Measurements from ENCODE around the gene PHLPP1.

DNA sequence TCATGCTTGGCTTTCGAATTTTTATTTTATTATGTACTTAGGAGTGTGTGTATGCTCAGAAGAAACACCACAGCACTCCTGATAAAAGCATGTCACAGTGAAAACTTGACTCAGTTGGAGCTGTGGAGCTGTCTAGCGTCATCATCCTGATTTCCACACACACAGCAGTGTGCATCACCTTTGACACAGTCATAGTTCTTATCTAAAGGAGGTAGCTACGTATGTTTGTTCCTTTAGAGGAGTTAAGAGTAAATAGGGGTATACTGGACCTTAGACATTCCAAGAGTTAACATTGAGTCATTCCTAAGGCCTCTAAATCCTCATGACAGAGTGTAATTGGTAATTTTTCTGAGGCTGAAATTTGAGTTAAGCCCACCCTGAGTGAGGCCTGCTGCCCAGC is 96.9 kb downstream of the PHLPP1 start:
- TF ChIP-seq, protein P1, sequence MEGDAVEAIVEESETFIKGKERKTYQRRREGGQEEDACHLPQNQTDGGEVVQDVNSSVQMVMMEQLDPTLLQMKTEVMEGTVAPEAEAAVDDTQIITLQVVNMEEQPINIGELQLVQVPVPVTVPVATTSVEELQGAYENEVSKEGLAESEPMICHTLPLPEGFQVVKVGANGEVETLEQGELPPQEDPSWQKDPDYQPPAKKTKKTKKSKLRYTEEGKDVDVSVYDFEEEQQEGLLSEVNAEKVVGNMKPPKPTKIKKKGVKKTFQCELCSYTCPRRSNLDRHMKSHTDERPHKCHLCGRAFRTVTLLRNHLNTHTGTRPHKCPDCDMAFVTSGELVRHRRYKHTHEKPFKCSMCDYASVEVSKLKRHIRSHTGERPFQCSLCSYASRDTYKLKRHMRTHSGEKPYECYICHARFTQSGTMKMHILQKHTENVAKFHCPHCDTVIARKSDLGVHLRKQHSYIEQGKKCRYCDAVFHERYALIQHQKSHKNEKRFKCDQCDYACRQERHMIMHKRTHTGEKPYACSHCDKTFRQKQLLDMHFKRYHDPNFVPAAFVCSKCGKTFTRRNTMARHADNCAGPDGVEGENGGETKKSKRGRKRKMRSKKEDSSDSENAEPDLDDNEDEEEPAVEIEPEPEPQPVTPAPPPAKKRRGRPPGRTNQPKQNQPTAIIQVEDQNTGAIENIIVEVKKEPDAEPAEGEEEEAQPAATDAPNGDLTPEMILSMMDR (IDR thresholded peaks at IDR 0.05) = no peak
- no peak for TF ChIP-seq POLR2A (IDR thresholded peaks at IDR 0.05)
